ENCODE results near the gene PSMD8. TPM values are rescaled to one million over a fixed set of nuclear protein-coding genes. Genes with fewer than 3 reads are reported as not detected.

PSMD8 gene
- total and polyA plus RNA-seq, 2 experiments from 2014 or later, result 231 to 292 TPM

DNA sequence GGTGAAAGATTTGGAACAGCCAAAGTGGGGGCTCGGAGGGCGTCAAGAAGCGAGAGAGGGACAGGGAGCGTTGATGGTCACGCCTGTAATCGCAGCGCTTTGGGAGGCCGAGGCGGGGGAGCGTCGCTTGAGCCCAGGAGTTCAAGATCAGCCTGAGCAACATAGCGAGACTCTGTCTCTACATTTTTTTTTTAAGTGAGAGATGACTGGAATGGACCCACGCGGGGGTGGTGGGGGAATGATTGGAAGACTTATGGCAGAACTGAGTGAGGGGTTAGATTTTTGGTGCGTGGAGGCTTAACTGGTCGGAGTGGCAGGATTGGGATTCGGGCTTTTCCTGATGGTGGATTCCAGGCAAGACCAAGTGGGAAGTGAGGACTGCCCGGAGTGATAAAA lies 725 bp downstream of the PSMD8 start:
- Histone ChIP-seq H3K4me3 (peak overlapping the region; percentile 92), H3K4me2 (ENCODE audit: unreplicated experiment) (peak overlapping the region; percentile 84), H3K36me3 (ENCODE audit: low read depth) (peaks cover 15% of the 10 kb centered on the region; the same call in 1 of the 2 replicates), H3K9me2 (ENCODE audit: insufficient read depth) (no peaks in the 10 kb centered on the region), H3K79me2 (ENCODE audit: insufficient read depth) (peaks cover 53% of the 10 kb centered on the region), H4K20me1 (ENCODE audit: insufficient read depth) (no peaks in the 10 kb centered on the region; the same call in 1 of the 2 replicates), H3K27me3 (replicated peaks; ENCODE audit: insufficient read depth) (no peaks in the 10 kb centered on the region), H3F3A (ENCODE audit: insufficient read depth) (no peaks in the 10 kb centered on the region), H3K27ac (peak overlapping the region; percentile 88), H3K4me1 (ENCODE audit: insufficient read depth) (peaks cover 18% of the 10 kb centered on the region), H3K9me3 (ENCODE audit: low read depth) (no peaks in the 10 kb centered on the region), H2AFZ (peak overlapping the region; percentile 93), H3K9ac (peak overlapping the region; percentile 96)
- WGBS, 2 experiments (ENCODE audit: low coverage in 1 of 2, low lambda C conversion rate in 2 of 2, missing lambda C conversion rate in 2 of 2), result 1 to 2% methylated on average over 17 to 18 of the region's 18 CpGs
- no peak for DNase-seq
- in situ Hi-C loops (cut with MboI), result no loop called here
- no peak for TF ChIP-seq EZH2 (IDR thresholded peaks at IDR 0.05; ENCODE audit: insufficient read depth, poor library complexity, severe bottlenecking)
- no peak for TF ChIP-seq EZH2phosphoT487 (IDR thresholded peaks at IDR 0.05; ENCODE audit: insufficient read depth, low read depth)

DNA sequence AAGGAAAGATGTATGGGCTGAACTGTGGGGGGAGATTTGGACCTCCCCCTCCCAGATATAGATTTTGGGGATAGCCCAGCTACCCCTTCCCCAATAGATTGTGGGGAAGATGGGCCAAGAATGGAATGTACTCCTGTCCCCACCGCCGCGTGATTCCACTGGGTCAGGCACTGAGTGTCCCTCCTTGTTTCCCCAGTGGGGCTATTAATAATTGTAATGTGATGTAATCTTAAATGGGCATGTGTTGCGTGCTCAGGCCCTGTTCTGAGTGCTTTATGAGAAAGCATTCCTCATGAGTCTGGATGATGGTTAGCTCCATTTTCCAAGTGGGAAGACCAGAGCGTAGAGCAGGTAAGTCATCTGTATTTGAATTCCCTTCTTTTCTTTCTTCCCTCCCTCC lies 1.4 kb downstream of the PSMD8 start:
- Histone ChIP-seq H4K20me1 (ENCODE audit: insufficient read depth) (no peaks in the 10 kb centered on the region; the same call in 1 of the 2 replicates), H3K9me2 (ENCODE audit: insufficient read depth) (no peaks in the 10 kb centered on the region), H3K27ac (peak overlapping the region; percentile 88), H3K4me2 (ENCODE audit: unreplicated experiment) (peak overlapping the region; percentile 84), H3F3A (ENCODE audit: insufficient read depth) (no peaks in the 10 kb centered on the region), H3K36me3 (ENCODE audit: low read depth) (peaks cover 18% of the 10 kb centered on the region; the same call in 1 of the 2 replicates), H3K9ac (peak overlapping the region; percentile 96), H3K79me2 (ENCODE audit: insufficient read depth) (peaks cover 56% of the 10 kb centered on the region), H2AFZ (no peak overlapping the region), H3K9me3 (ENCODE audit: low read depth) (no peaks in the 10 kb centered on the region), H3K4me1 (ENCODE audit: insufficient read depth) (peaks cover 18% of the 10 kb centered on the region), H3K27me3 (replicated peaks; ENCODE audit: insufficient read depth) (no peaks in the 10 kb centered on the region), H3K4me3 (peak overlapping the region; percentile 92)
- DNase-seq, result peak; percentile 68
- 68 to 86% methylated on average over 5 of the region's 5 CpGs for WGBS, 2 experiments (ENCODE audit: low coverage in 1 of 2, low lambda C conversion rate in 2 of 2, missing lambda C conversion rate in 2 of 2)
- TF ChIP-seq EZH2phosphoT487 (IDR thresholded peaks at IDR 0.05; ENCODE audit: insufficient read depth, low read depth) (no peak), EZH2 (IDR thresholded peaks at IDR 0.05; ENCODE audit: insufficient read depth, poor library complexity, severe bottlenecking) (no peak)
- in situ Hi-C loops (cut with MboI), result no loop called here

DNA sequence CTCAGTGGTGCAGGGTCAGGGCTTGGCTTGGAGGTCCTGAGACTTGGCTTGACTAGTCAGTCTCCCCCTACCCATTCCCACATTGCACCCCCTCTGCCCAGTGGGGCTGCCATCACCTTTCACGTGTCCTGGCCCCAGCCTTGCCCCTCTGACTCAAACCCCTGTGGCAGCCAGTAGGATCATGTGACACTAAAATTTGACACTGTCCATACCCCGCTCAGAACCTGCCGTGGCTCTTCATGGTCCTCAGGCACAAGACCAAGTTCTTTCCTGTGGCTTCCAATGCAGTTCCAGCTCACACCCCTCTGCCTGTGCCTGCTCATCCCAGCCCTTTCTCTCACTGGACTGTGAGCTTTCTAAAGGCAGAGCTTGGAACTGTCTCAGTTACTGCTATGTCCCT lies 2.2 kb downstream of the PSMD8 start:
- Histone ChIP-seq H3K9me2 (ENCODE audit: insufficient read depth) (no peaks in the 10 kb centered on the region), H3K36me3 (ENCODE audit: low read depth) (peaks cover 26% of the 10 kb centered on the region; the same call in 1 of the 2 replicates), H3K27me3 (replicated peaks; ENCODE audit: insufficient read depth) (no peaks in the 10 kb centered on the region), H3K4me1 (ENCODE audit: insufficient read depth) (peaks cover 18% of the 10 kb centered on the region), H3F3A (ENCODE audit: insufficient read depth) (no peaks in the 10 kb centered on the region), H3K27ac (no peak overlapping the region), H3K4me2 (ENCODE audit: unreplicated experiment) (peak overlapping the region; percentile 84), H3K79me2 (ENCODE audit: insufficient read depth) (peaks cover 59% of the 10 kb centered on the region), H3K9ac (0 out of 2 replicates have a peak overlapping the region, but pooled peaks have one; percentile 96), H2AFZ (no peak overlapping the region), H3K9me3 (ENCODE audit: low read depth) (no peaks in the 10 kb centered on the region), H3K4me3 (no peak overlapping the region), H4K20me1 (ENCODE audit: insufficient read depth) (no peaks in the 10 kb centered on the region; the same call in 1 of the 2 replicates)
- TF ChIP-seq EZH2 (IDR thresholded peaks at IDR 0.05; ENCODE audit: insufficient read depth, poor library complexity, severe bottlenecking), result no peak
- no peak for TF ChIP-seq EZH2phosphoT487 (IDR thresholded peaks at IDR 0.05; ENCODE audit: insufficient read depth, low read depth)
- no peak for DNase-seq
- in situ Hi-C loops (cut with MboI), result no loop called here
- WGBS, 2 experiments (ENCODE audit: low coverage in 1 of 2, low lambda C conversion rate in 2 of 2, missing lambda C conversion rate in 2 of 2), result 89 to 97% methylated on average over 3 of the region's 3 CpGs

DNA sequence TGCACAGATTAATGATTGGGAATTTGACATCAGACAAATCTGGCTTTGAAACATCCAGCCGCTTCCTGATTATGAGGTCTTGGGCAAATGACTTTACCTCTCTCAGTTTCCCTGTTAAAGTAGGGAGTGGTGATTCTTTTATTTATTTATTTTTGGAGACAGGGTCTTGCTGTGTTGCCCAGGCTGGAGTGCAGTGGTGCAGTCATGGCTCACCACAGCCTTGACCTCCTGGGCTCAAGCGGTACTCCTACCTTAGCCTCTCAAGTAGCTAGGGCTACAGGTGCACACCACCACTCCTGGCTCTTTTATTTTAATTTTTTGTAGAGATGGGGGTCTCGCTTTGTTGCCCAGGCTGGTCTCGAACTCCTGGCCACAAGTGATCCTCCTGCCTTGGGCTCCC lies 2.7 kb downstream of the PSMD8 start:
- no peak overlapping the region for H2AFZ ChIP-seq
- H4K20me1 ChIP-seq (ENCODE audit: insufficient read depth), result no peaks in the 10 kb centered on the region; the same call in 1 of the 2 replicates
- no peak for DNase-seq
- H3K9me2 ChIP-seq (ENCODE audit: insufficient read depth), result no peaks in the 10 kb centered on the region
- H3K36me3 ChIP-seq (ENCODE audit: low read depth), result peaks cover 31% of the 10 kb centered on the region; the same call in 1 of the 2 replicates
- in situ Hi-C loops (cut with MboI), result no loop called here
- peaks cover 59% of the 10 kb centered on the region for H3K79me2 ChIP-seq (ENCODE audit: insufficient read depth)
- no peak overlapping the region for H3K4me3 ChIP-seq
- peaks cover 18% of the 10 kb centered on the region for H3K4me1 ChIP-seq (ENCODE audit: insufficient read depth)
- no peaks in the 10 kb centered on the region for H3K9me3 ChIP-seq (ENCODE audit: low read depth)
- no peak overlapping the region for H3K4me2 ChIP-seq (ENCODE audit: unreplicated experiment)
- no peak overlapping the region for H3K27ac ChIP-seq
- no peak overlapping the region for H3K9ac ChIP-seq
- H3K27me3 ChIP-seq (replicated peaks; ENCODE audit: insufficient read depth), result no peaks in the 10 kb centered on the region
- H3F3A ChIP-seq (ENCODE audit: insufficient read depth), result no peaks in the 10 kb centered on the region
- WGBS, 2 experiments (ENCODE audit: low coverage in 1 of 2, low lambda C conversion rate in 2 of 2, missing lambda C conversion rate in 2 of 2), result 95 to 98% methylated on average over 4 of the region's 4 CpGs
- TF ChIP-seq EZH2 (IDR thresholded peaks at IDR 0.05; ENCODE audit: insufficient read depth, poor library complexity, severe bottlenecking), result no peak
- TF ChIP-seq EZH2phosphoT487 (IDR thresholded peaks at IDR 0.05; ENCODE audit: insufficient read depth, low read depth), result no peak
